Measurements from ENCODE around the gene TENM4. TPM values are rescaled to one million over a fixed set of nuclear protein-coding genes. Genes with fewer than 3 reads are reported as not detected.

The TENM4 gene
- polyA plus RNA-seq, 3 donors: 0.31 to 1.7 TPM; not detected in 1

- H3K36me3 Mint-ChIP-seq: no peaks in the 10 kb centered on the region
- Histone ChIP-seq H2AFZ (ENCODE audit: insufficient read depth, low read depth, low read length, poor library complexity, severe bottlenecking) (no peak overlapping the region), H3K27me3 (ENCODE audit: control insufficient read depth in 2 of 2, insufficient read depth in 2 of 2, low read length in 2 of 2) (peaks cover 0 to 7% of the 10 kb centered on the region in 2 donors), H3K4me3 (replicated peaks in 1 of 3; ENCODE audit: low read depth in 2 of 3, low read length in 3 of 3) (no peak overlapping the region), H3K4me2 (replicated peaks; ENCODE audit: extremely low read depth, low read length, poor library complexity, severe bottlenecking) (no peak overlapping the region), H3K27ac (ENCODE audit: low read depth in 1 of 2, low read length in 2 of 2) (no peak overlapping the region), H3K9me3 (replicated peaks in 1 of 2; ENCODE audit: control insufficient read depth in 1 of 2, insufficient read depth in 1 of 2, low read length in 2 of 2) (no peaks in the 10 kb centered on the region), H3K79me2 (ENCODE audit: insufficient read depth, low read length) (no peaks in the 10 kb centered on the region), H4K20me1 (ENCODE audit: insufficient read depth, low read length) (no peaks in the 10 kb centered on the region), H3K4me1 (ENCODE audit: control insufficient read depth in 1 of 2, insufficient read depth in 2 of 2, low read length in 2 of 2) (no peaks in the 10 kb centered on the region), H3K9ac (ENCODE audit: insufficient read depth, low read length, poor library complexity, severe bottlenecking) (no peak overlapping the region), H3K36me3 (replicated peaks in 1 of 2; ENCODE audit: control insufficient read depth in 1 of 2, insufficient read depth in 2 of 2, low read length in 2 of 2) (no peaks in the 10 kb centered on the region)
- H3K27ac Mint-ChIP-seq: no peak overlapping the region
- 76% methylated on average over 5 of the region's 6 CpGs for WGBS (ENCODE audit: insufficient coverage)
- no peaks in the 10 kb centered on the region for H3K4me1 Mint-ChIP-seq
- peaks cover 3 to 6% (median 3%) of the 10 kb centered on the region in 3 donors for H3K27me3 Mint-ChIP-seq (ENCODE audit: low read depth in 3 of 3)
- intact Hi-C loops (cut with micrococcal nuclease): no loop called here
- H3K9me3 Mint-ChIP-seq: peaks cover 0 to 2% (median 0%) of the 10 kb centered on the region in 7 donors
- H3K4me3 Mint-ChIP-seq: no peak overlapping the region
- DNase-seq: no peak
- no peak for TF ChIP-seq CTCF (IDR thresholded peaks at IDR 0.05)
These were observed 111.3 kb downstream of the TENM4 start for GRCh38 chr11:79329561-79329960.

- Mint-ChIP-seq H3K9me3 (peaks cover 0 to 2% (median 0%) of the 10 kb centered on the region in 7 donors), H3K27me3 (ENCODE audit: low read depth in 3 of 3) (peaks cover 3 to 6% (median 3%) of the 10 kb centered on the region in 3 donors), H3K36me3 (no peaks in the 10 kb centered on the region)
These were observed 112.4 kb downstream of the TENM4 start for GRCh38 chr11:79328402-79328801.

More at GRCh38 chr11:79328402-79328801, 112.4 kb downstream of the TENM4 start:
- Histone ChIP-seq H3K4me3 (replicated peaks in 1 of 3; ENCODE audit: low read depth in 2 of 3, low read length in 3 of 3) (no peak overlapping the region), H3K4me2 (replicated peaks; ENCODE audit: extremely low read depth, low read length, poor library complexity, severe bottlenecking) (no peak overlapping the region), H3K4me1 (ENCODE audit: control insufficient read depth in 1 of 2, insufficient read depth in 2 of 2, low read length in 2 of 2) (no peaks in the 10 kb centered on the region), H3K9me3 (replicated peaks in 1 of 2; ENCODE audit: control insufficient read depth in 1 of 2, insufficient read depth in 1 of 2, low read length in 2 of 2) (no peaks in the 10 kb centered on the region), H3K36me3 (replicated peaks in 1 of 2; ENCODE audit: control insufficient read depth in 1 of 2, insufficient read depth in 2 of 2, low read length in 2 of 2) (no peaks in the 10 kb centered on the region), H4K20me1 (ENCODE audit: insufficient read depth, low read length) (no peaks in the 10 kb centered on the region), H2AFZ (ENCODE audit: insufficient read depth, low read depth, low read length, poor library complexity, severe bottlenecking) (no peak overlapping the region), H3K79me2 (ENCODE audit: insufficient read depth, low read length) (no peaks in the 10 kb centered on the region), H3K9ac (ENCODE audit: insufficient read depth, low read length, poor library complexity, severe bottlenecking) (no peak overlapping the region), H3K27ac (ENCODE audit: low read depth in 1 of 2, low read length in 2 of 2) (no peak overlapping the region), H3K27me3 (ENCODE audit: control insufficient read depth in 2 of 2, insufficient read depth in 2 of 2, low read length in 2 of 2) (peaks cover 0 to 7% of the 10 kb centered on the region in 2 donors)
- no peak overlapping the region for H3K27ac Mint-ChIP-seq
- no peak for DNase-seq
- no peak for TF ChIP-seq CTCF (IDR thresholded peaks at IDR 0.05)
- intact Hi-C loops (cut with micrococcal nuclease): no loop called here
- H3K4me3 Mint-ChIP-seq: no peak overlapping the region
- WGBS (ENCODE audit: insufficient coverage): no CpG with 5 or more reads among the region's 9 CpGs
- H3K4me1 Mint-ChIP-seq: no peaks in the 10 kb centered on the region

Measured in CD14-positive monocyte (primary cell).